NCI-H526 (cell line): ENCODE data around the gene MS4A5.
"Not testable (repeated sequence)": the region's sequence is repeated elsewhere in the genome, so short reads cannot be mapped to it uniquely, and the experiment has no call there.

Source experiments
- DNase-seq, 2 experiments: peaks; one replicate each; lab custom pipeline; 2025; lab: John Stamatoyannopoulos, UW

Gene MS4A5

GRCh38 chr11:60429272-60429671 lies at the start of gene MS4A5:
TSS of gene MS4A5 (plus strand) at chr11:60429572. CDS start at chr11:60429675, 103 bp downstream.
- DNase-seq: no peak

- no peak for DNase-seq
Observed at GRCh38 chr11:60389279-60389910, 40.0 kb upstream of the MS4A5 start.

- no peak for DNase-seq
Observed at GRCh38 chr11:60390419-60390818, 39.0 kb upstream of the MS4A5 start.

- no peak for DNase-seq
Observed at GRCh38 chr11:60392361-60392760, 37.0 kb upstream of the MS4A5 start.

GRCh38 chr11:60393016-60393415 lies 36.4 kb upstream of the MS4A5 start:
- DNase-seq: no peak

- no peak for DNase-seq
Observed at GRCh38 chr11:60394666-60395380, 34.5 kb upstream of the MS4A5 start.

- DNase-seq: no peak
Observed at GRCh38 chr11:60396382-60396781, 33.0 kb upstream of the MS4A5 start, which contains the start of gene MS4A14. TSS of gene MS4A14 (plus strand) at chr11:60396459. CDS start at chr11:60396579, 120 bp downstream.

GRCh38 chr11:60396799-60397198 lies 32.6 kb upstream of the MS4A5 start:
- no peak for DNase-seq

- DNase-seq: no peak
Observed at GRCh38 chr11:60420015-60420414, 9.4 kb upstream of the MS4A5 start.

GRCh38 chr11:60422609-60423008 lies 6.8 kb upstream of the MS4A5 start:
- DNase-seq: no peak

- DNase-seq: no peak
Observed at GRCh38 chr11:60428517-60428916, 855 bp upstream of the MS4A5 start.

- DNase-seq: no peak
Observed at GRCh38 chr11:60431251-60431650, 1.9 kb downstream of the MS4A5 start.

GRCh38 chr11:60433401-60433800 lies 4.0 kb downstream of the MS4A5 start:
- DNase-seq: no peak

GRCh38 chr11:60447070-60447469 lies 17.7 kb downstream of the MS4A5 start:
- no peak for DNase-seq

- no peak for DNase-seq
Observed at GRCh38 chr11:60447846-60448245, 18.5 kb downstream of the MS4A5 start.

- DNase-seq: not testable (repeated sequence)
Observed at GRCh38 chr11:60451185-60451584, 21.8 kb downstream of the MS4A5 start.

- DNase-seq: no peak
Observed at GRCh38 chr11:60454212-60454611, 24.8 kb downstream of the MS4A5 start.

- no peak for DNase-seq
Observed at GRCh38 chr11:60455531-60456042, 26.2 kb downstream of the MS4A5 start, which contains the start of gene MS4A1. TSS of gene MS4A1 (plus strand) at chr11:60455847. CDS start at chr11:60462375, 6,528 bp downstream.

GRCh38 chr11:60457576-60457975 lies 28.2 kb downstream of the MS4A5 start:
- no peak for DNase-seq

- no peak for DNase-seq
Observed at GRCh38 chr11:60459345-60459744, 30.0 kb downstream of the MS4A5 start.

GRCh38 chr11:60468829-60469228 lies 39.5 kb downstream of the MS4A5 start:
- no peak for DNase-seq

GRCh38 chr11:60469723-60470122 lies 40.4 kb downstream of the MS4A5 start:
- DNase-seq: no peak

- DNase-seq: no peak
Observed at GRCh38 chr11:60477035-60477445, 47.7 kb downstream of the MS4A5 start.
